ES-I3 (cell line): ENCODE measurements around the gene MACROD2.
"Not testable (repeated sequence)": the region's sequence is repeated elsewhere in the genome, so short reads cannot be mapped to it uniquely, and the experiment has no call there.

Experiments used
- H3K36me3 ChIP-seq: 2 replicates; pipeline ENCODE4 v1.6.1; 2013; ENCODE audit warnings: mild to moderate bottlenecking, low read length, control low read depth, moderate library complexity; ENCODE audit not compliant: insufficient read depth
- H3K4me1 ChIP-seq: 2 replicates; pipeline ENCODE4 v1.6.1; 2013; ENCODE audit warnings: mild to moderate bottlenecking, control low read depth, low read length; ENCODE audit not compliant: insufficient read depth
- H3K9ac ChIP-seq: 2 replicates; pipeline ENCODE4 v1.6.1; 2013; ENCODE audit warnings: low read depth, mild to moderate bottlenecking, low read length, moderate library complexity
- H3K9me3 ChIP-seq: 2 replicates; pipeline ENCODE4 v1.6.1; 2013; ENCODE audit warnings: mild to moderate bottlenecking, low read length, moderate library complexity; ENCODE audit not compliant: control insufficient read depth, insufficient read depth

The MACROD2 gene

GRCh38 chr20:14223806-14224205 is 228.5 kb downstream of the MACROD2 start:
- H3K36me3 ChIP-seq = no peaks in the 10 kb centered on the region
- H3K9me3 ChIP-seq = peaks cover 2% of the 10 kb centered on the region
- peaks cover 12% of the 10 kb centered on the region for H3K4me1 ChIP-seq
- H3K9ac ChIP-seq = no peak overlapping the region

GRCh38 chr20:14226051-14227049 is 231.0 kb downstream of the MACROD2 start:
- not testable (repeated sequence) for H3K36me3 ChIP-seq, H3K9ac ChIP-seq, H3K9me3 ChIP-seq, H3K4me1 ChIP-seq

GRCh38 chr20:14232650-14233049 is 237.3 kb downstream of the MACROD2 start:
- H3K36me3 ChIP-seq = no peaks in the 10 kb centered on the region
- H3K4me1 ChIP-seq = no peaks in the 10 kb centered on the region
- H3K9ac ChIP-seq = no peak overlapping the region
- no peaks in the 10 kb centered on the region for H3K9me3 ChIP-seq

GRCh38 chr20:14234666-14235295 is 239.5 kb downstream of the MACROD2 start:
- Histone ChIP-seq H3K9me3 (no peaks in the 10 kb centered on the region), H3K4me1 (no peaks in the 10 kb centered on the region), H3K9ac (no peak overlapping the region), H3K36me3 (no peaks in the 10 kb centered on the region)

- Histone ChIP-seq H3K9ac (no peak overlapping the region), H3K9me3 (no peaks in the 10 kb centered on the region), H3K36me3 (no peaks in the 10 kb centered on the region), H3K4me1 (no peaks in the 10 kb centered on the region)
Measured at GRCh38 chr20:14235355-14235754, 240.0 kb downstream of the MACROD2 start.

- Histone ChIP-seq H3K36me3 (no peaks in the 10 kb centered on the region), H3K4me1 (no peaks in the 10 kb centered on the region), H3K9me3 (no peaks in the 10 kb centered on the region), H3K9ac (no peak overlapping the region)
Measured at GRCh38 chr20:14245368-14245970, 250.2 kb downstream of the MACROD2 start.

GRCh38 chr20:14259689-14260088 is 264.4 kb downstream of the MACROD2 start:
- Histone ChIP-seq H3K36me3 (no peaks in the 10 kb centered on the region), H3K4me1 (no peaks in the 10 kb centered on the region), H3K9ac (no peak overlapping the region), H3K9me3 (no peaks in the 10 kb centered on the region)

GRCh38 chr20:14260367-14260766 is 265.1 kb downstream of the MACROD2 start:
- Histone ChIP-seq H3K4me1 (no peaks in the 10 kb centered on the region), H3K9me3 (no peaks in the 10 kb centered on the region), H3K9ac (no peak overlapping the region), H3K36me3 (no peaks in the 10 kb centered on the region)

- Histone ChIP-seq H3K9ac (no peak overlapping the region), H3K4me1 (no peaks in the 10 kb centered on the region), H3K36me3 (no peaks in the 10 kb centered on the region), H3K9me3 (no peaks in the 10 kb centered on the region)
Measured at GRCh38 chr20:14264869-14265268, 269.6 kb downstream of the MACROD2 start.

GRCh38 chr20:14266246-14266645 is 270.9 kb downstream of the MACROD2 start:
- H3K4me1 ChIP-seq = no peaks in the 10 kb centered on the region
- no peak overlapping the region for H3K9ac ChIP-seq
- H3K9me3 ChIP-seq = no peaks in the 10 kb centered on the region

GRCh38 chr20:14270751-14271150 is 275.4 kb downstream of the MACROD2 start:
- H3K36me3 ChIP-seq, H3K9me3 ChIP-seq, H3K4me1 ChIP-seq, H3K9ac ChIP-seq: not testable (repeated sequence)

More at GRCh38 chr20:14266246-14266645, 270.9 kb downstream of the MACROD2 start:
- H3K36me3 ChIP-seq = no peaks in the 10 kb centered on the region

GRCh38 chr20:14282140-14282539 is 286.8 kb downstream of the MACROD2 start:
- Histone ChIP-seq H3K4me1 (no peaks in the 10 kb centered on the region), H3K36me3 (no peaks in the 10 kb centered on the region), H3K9me3 (no peaks in the 10 kb centered on the region), H3K9ac (no peak overlapping the region)

GRCh38 chr20:14284443-14284842 is 289.1 kb downstream of the MACROD2 start:
- Histone ChIP-seq H3K9me3 (no peaks in the 10 kb centered on the region), H3K36me3 (no peaks in the 10 kb centered on the region), H3K9ac (no peak overlapping the region), H3K4me1 (peaks cover 4% of the 10 kb centered on the region; the same call in 1 of the 2 replicates)
